RPMI8226 (cell line): Measurements from ENCODE around the gene DEAF1.
"Not testable (repeated sequence)": the region's sequence is repeated elsewhere in the genome, so short reads cannot be mapped to it uniquely, and the experiment has no call there.

Experiments used
- DNase-seq: peaks from one replicate; pipeline ENCODE4 v3.0.0-alpha.2; 2015

The DEAF1 gene

GRCh38 chr11:694563-695287 lies at the start of gene DEAF1:
DEAF1 (minus strand) TSS chr11:695222; CDS start chr11:695047, 175 bp downstream.
- peak; percentile 94 for DNase-seq

- DNase-seq, result no peak
Observed at GRCh38 chr11:742571-743201, 47.7 kb upstream of the DEAF1 start.

- no peak for DNase-seq
Observed at GRCh38 chr11:742156-742546, 47.1 kb upstream of the DEAF1 start.

- not testable (repeated sequence) for DNase-seq
Observed at GRCh38 chr11:737899-738298, 42.9 kb upstream of the DEAF1 start.

- DNase-seq, result peak; percentile 11
Observed at GRCh38 chr11:737366-737765, 42.3 kb upstream of the DEAF1 start.

GRCh38 chr11:734541-734940 lies 39.5 kb upstream of the DEAF1 start:
- DNase-seq, result not testable (repeated sequence)

GRCh38 chr11:733072-733471 lies 38.0 kb upstream of the DEAF1 start:
- no peak for DNase-seq

- DNase-seq, result no peak
Observed at GRCh38 chr11:729492-730074, 34.6 kb upstream of the DEAF1 start.

- DNase-seq, result no peak
Observed at GRCh38 chr11:728901-729491, 34.0 kb upstream of the DEAF1 start.

- peak; percentile 82 for DNase-seq
Observed at GRCh38 chr11:727859-728748, 33.1 kb upstream of the DEAF1 start.

GRCh38 chr11:727281-727701 lies 32.3 kb upstream of the DEAF1 start:
- no peak for DNase-seq

- DNase-seq, result peak; percentile 95
Observed at GRCh38 chr11:726278-727220, 31.5 kb upstream of the DEAF1 start.

GRCh38 chr11:725624-726202 lies 30.7 kb upstream of the DEAF1 start:
- peak; percentile 50 for DNase-seq

GRCh38 chr11:724778-725386 lies 29.9 kb upstream of the DEAF1 start:
- no peak for DNase-seq

GRCh38 chr11:724049-724777 lies 29.2 kb upstream of the DEAF1 start:
- no peak for DNase-seq

GRCh38 chr11:723120-723883 lies 28.3 kb upstream of the DEAF1 start:
- peak; percentile 47 for DNase-seq

GRCh38 chr11:722346-722811 lies 27.4 kb upstream of the DEAF1 start:
- DNase-seq, result no peak

- DNase-seq, result peak; percentile 92
Observed at GRCh38 chr11:721741-722345, 26.8 kb upstream of the DEAF1 start.
